Gastrocnemius medialis (tissue), 4 donors: ENCODE results near the gene NISCH.

Experiments used
- CTCF ChIP-seq, 5 experiments: fragments of 450-650 bp in 3 of 5; fragments of 200-600 bp in 2 of 5; sonication (generic) in 2 of 5; IDR thresholded peaks in 4 of 5; conservative IDR thresholded peaks in 1 of 5; 1 replicate in 4 of 5; 2 replicates in 1 of 5; pipeline ENCODE4 v1.5.1; 2016 to 2019; ENCODE audit warnings: antibody characterized with exemption in 5 of 5, mild to moderate bottlenecking in 3 of 5, moderate library complexity in 3 of 5
- POLR2A ChIP-seq, 2 donors: fragments of 450-650 bp; IDR thresholded peaks; one replicate each; pipeline ENCODE4 v1.6.1; 2017; ENCODE audit warnings: antibody characterized with exemption in 2 of 2, mild to moderate bottlenecking in 2 of 2, moderate library complexity in 2 of 2

- TF ChIP-seq CTCF (IDR thresholded peaks at IDR 0.05 in 4 of 5, conservative IDR thresholded peaks at IDR 0.05 in 1 of 5) (no peak), POLR2A (IDR thresholded peaks at IDR 0.05) (no peak)
These were observed 68.2 kb downstream of the NISCH start for GRCh38 chr3:52523386-52524257.
